GM21825 (cell line): ENCODE results near the gene THUMPD2.
"Not testable (repeated sequence)": the region's sequence is repeated elsewhere in the genome, so short reads cannot be mapped to it uniquely, and the experiment has no call there.

Experiments
- ATAC-seq: cut with Tn5 transposase; IDR thresholded peaks from one replicate; pipeline ENCODE4 v1.9.1; 2021; ENCODE audit warnings: mild to moderate bottlenecking, moderate library complexity; ENCODE audit not compliant: unreplicated experiment

THUMPD2 gene

GRCh38 chr2:39762448-39762847 lies 16.6 kb downstream of the THUMPD2 start:
- ATAC-seq: no peak

DNA sequence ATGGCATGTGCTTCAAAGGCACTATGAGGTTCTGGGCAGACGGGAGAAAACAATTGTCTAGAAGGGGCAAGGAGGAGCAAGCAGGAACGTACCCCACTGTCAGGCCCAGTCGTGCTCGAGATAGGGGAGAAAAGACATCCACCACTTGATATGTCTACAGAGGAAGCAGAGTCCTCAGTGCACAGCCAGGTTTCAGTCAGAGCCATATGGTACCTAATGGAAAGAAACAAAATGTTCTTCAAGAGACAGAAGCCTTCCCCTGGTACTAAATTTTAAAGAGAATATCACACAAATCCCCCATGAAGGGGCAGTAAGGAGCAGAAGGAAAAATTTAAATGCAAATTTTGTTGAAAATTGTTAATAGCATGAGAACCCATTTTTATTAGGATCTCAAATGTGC lies 21.9 kb downstream of the THUMPD2 start:
- ATAC-seq: no peak

DNA sequence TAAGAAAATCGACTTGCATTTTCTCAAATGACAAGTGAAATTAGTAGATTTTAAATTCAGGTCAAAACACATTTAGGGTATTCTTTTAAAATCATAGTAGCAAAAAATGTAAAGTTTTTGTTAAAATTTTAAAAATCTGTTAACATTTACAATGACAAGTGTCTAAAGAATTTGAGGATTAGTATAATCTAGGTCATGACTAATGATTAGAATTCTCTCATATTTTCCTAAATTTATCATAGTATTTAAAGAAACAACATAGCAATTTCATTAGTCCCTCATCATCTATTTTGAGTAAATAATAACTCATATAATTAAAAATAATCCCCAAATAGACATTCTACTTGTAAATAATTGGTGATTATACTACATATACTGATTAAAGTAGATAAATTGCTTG lies 23.6 kb downstream of the THUMPD2 start:
- ATAC-seq: no peak

- ATAC-seq: no peak
Observed at GRCh38 chr2:39743269-39743776, 35.7 kb downstream of the THUMPD2 start.

DNA sequence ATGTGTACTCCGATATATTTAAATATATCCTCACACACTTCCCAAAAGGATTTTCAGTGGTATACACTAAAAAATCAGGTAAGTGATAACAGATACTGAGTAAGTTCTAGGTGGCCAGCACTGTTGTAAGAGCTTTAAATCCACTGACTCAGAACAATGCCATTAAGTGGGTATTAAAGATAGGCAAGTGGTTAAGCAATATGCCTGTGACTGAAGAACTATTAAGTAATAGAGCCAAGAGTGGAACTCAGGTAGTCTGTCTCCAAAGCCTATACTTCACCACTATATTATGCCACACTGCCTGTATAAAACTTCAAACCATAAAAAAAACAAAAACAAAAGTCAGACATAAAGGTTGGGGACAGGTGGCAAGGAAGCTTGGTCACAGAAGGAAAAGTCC lies 37.2 kb downstream of the THUMPD2 start:
- ATAC-seq: no peak

DNA sequence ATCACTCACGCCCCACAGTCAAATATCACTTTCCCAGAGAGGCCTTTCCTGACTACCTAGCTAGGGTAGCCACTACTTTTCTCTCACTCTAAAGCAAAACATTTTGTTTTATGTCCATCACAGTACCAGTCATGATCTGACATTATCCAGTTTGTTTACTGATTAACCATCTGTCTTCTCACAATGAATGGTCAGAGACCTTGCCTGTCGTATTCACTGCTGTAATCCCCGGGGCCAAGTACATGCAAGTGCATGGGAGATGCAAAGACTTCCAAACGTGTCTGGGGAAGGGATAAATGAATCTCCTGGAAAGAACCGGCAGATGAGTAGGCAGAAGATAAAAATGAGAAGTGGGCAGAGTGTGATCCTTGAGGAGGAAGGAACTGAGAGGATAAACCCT lies 39.7 kb downstream of the THUMPD2 start:
- no peak for ATAC-seq

GRCh38 chr2:39738936-39739335 lies 40.1 kb downstream of the THUMPD2 start:
- ATAC-seq: no peak

- ATAC-seq: no peak
Observed at GRCh38 chr2:39737661-39738060, 41.4 kb downstream of the THUMPD2 start.

GRCh38 chr2:39736640-39737039 lies 42.4 kb downstream of the THUMPD2 start:
- no peak for ATAC-seq

- ATAC-seq: no peak
Observed at GRCh38 chr2:39735648-39736047, 43.4 kb downstream of the THUMPD2 start.

DNA sequence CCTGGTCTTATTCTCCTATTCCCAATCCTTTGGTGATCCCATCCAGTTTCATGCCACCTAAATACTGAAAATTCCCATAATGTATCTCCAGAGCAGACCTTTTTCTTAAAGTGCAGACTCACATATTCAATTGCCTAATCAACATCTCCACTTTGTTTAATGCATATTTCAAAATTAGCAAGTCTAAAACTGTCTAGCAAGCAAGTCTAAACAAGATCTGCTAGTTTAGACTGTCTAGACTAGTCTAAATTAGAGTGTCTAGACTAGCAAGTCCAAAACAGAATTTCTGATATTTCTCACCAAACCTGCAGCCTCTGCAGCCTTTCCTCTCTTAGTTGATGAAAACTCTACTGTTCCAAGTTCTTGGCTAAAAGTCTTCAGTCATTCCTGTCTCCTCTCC lies 44.6 kb downstream of the THUMPD2 start:
- ATAC-seq: no peak

- no peak for ATAC-seq
Observed at GRCh38 chr2:39733070-39733674, 45.9 kb downstream of the THUMPD2 start.

DNA sequence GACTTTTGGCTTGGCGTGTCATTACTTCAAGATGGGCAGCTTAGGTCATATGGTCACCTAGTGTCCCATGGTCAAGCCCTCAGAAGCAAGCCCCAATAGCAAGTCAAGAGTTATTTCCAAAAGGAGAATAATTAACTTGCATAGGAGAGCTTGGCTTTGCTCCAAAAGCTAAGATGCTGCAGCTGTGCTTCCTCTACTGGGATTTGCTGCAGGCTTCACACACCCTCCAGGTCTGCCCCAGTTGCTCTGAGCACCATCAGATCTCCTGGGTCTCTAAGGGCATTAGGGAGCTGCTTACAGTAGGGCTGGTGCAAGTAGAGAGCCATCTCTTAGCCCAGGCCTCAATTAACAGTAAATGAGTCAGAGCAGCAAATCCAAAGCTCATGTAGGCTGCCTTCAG lies 46.6 kb downstream of the THUMPD2 start:
- ATAC-seq: no peak

GRCh38 chr2:39731546-39731945 lies 47.5 kb downstream of the THUMPD2 start:
- no peak for ATAC-seq

- no peak for ATAC-seq
Observed at GRCh38 chr2:39730685-39731302, 48.3 kb downstream of the THUMPD2 start.

- ATAC-seq: no peak
Observed at GRCh38 chr2:39730276-39730675, 48.8 kb downstream of the THUMPD2 start.

DNA sequence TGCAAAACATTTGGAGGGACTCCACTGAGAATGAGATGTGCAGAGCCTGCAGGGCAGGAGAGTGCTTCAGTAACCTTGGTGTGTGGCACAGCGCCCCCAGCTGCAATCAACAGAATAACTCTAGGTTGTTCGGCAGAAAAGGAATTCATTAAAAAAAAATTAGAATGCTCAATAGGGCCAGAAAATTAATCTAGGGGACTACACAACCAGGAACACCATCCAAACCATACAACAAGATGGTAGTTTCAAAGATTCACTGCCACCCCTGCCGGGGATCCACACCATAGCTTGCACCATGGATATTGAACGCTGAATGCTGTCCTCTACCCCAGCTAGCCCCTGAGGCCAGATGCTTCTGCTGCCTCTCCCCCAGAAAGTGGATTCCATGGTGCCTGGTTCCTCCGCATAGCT lies 50.1 kb downstream of the THUMPD2 start:
- peak; percentile 47 for ATAC-seq

DNA sequence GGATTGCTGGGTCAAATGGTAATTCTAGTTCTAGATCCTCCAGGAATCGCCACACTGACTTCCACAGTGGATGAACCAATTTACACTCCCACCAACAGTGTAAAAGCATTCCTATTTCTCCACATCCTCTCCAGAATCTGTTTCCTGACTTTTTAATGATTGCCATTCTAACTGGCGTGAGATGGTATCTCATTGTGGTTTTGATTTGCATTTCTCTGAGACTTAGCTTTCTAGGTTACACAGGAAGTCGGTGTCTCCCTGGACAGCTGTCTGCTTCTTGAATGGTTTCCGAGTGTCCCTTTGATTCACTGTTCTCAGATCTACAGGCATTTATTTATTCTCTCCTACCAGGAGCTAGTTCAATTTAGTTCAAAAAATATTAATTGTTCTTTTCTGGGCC lies 51.0 kb downstream of the THUMPD2 start:
- ATAC-seq: not testable (repeated sequence)

DNA sequence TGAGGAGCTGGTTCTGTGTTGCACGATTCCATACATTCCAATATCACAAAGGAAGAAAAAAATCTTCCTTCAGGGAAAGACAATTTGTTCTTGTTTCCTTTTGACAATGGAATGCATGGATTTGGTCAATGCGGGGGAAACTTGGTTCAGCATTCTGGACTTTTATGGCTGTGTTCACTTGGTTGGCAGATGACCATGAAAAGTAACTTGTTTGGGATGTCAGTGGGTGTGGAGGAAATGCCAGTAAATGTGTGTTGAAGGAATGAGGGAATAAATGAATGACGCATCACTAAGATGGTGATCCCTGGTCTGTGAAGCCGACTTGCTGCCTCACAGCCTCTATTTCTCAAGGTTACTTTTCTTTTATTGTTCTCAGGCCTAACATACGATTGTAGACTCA lies 53.7 kb downstream of the THUMPD2 start:
- ATAC-seq: no peak

DNA sequence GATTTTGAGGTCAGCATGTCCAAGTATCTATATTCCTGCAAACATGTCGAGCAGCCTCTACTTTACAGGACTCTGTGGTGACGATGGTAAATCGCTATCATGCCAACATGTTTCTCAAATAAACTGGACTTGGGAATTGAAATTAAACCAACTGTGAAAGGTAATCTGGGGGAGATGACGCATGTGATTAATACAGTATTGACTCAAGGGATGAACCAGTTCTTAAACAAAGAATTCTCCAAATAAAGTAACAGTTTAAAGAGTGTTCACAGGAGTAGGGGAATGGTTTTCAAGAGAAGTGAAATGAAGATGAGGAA lies 54.3 kb downstream of the THUMPD2 start:
- ATAC-seq: no peak

DNA sequence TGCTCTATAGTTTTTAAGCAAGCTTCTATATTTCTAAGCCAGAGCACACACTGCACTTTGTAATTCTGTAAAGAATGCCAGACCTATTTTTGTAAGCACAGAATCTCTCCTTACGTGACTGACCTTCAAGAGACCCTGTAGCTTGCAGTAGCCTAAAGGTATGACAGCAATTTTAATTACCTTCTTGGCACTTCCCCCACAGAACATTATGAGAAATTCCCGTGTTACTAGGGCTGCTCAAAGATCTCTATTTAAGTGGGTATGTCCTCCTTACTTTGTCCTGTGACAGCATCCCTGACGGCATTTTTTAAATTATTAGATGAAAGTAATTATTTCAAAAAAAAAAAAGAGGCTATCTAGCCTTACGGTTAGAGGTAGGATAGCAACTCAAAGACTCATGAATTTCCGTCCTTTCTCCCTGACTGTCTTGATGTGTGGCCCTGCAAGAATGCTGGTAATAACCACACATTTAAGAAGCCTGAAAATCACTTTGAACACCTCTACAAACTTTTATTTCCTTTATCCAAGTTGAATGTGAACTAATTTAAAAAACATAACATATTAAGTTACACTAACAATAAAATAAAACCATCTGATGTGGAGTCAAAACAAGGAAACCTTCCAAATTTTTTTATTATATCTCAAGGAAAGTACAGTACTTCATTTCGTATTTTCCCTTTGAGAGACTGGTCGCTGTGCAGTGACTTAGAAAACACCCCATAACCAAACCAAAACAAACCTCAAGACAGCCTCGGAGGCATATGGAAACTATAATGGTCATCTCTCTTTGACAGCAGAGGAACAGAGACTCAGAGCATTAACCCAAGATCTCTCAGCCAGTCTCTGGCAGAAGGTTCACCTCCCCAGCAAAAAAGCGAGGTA lies 54.9 kb downstream of the THUMPD2 start:
- ATAC-seq: no peak

- ATAC-seq: no peak
Observed at GRCh38 chr2:39723497-39723896, 55.6 kb downstream of the THUMPD2 start.
